AG09319 (cell line): ENCODE data around the gene SRBD1.

ENCODE experiments used
- DNase-seq: peaks from one replicate; pipeline ENCODE4 v3.0.0-alpha.2; 2010; ENCODE audit warnings: low read depth; ENCODE audit errors: extremely low read depth
- CTCF ChIP-seq: IDR thresholded peaks from 2 replicates; pipeline ENCODE4 v1.5.1; 2011; ENCODE audit warnings: low read depth, mild to moderate bottlenecking, inconsistent platforms, low read length, moderate library complexity

SRBD1 gene

GRCh38 chr2:45494275-45494977, 116.6 kb downstream of the SRBD1 start:
- peak; percentile 63 for TF ChIP-seq CTCF
- peak; percentile 61 for DNase-seq

- no peak for DNase-seq
- no peak for TF ChIP-seq CTCF
Measured at GRCh38 chr2:45484965-45485364, 126.1 kb downstream of the SRBD1 start.

- TF ChIP-seq CTCF = peak; percentile 30
- DNase-seq = no peak
Measured at GRCh38 chr2:45483997-45484396, 127.1 kb downstream of the SRBD1 start.

GRCh38 chr2:45477546-45477945, 133.5 kb downstream of the SRBD1 start:
- no peak for DNase-seq
- TF ChIP-seq CTCF = no peak

- no peak for DNase-seq
- no peak for TF ChIP-seq CTCF
Measured at GRCh38 chr2:45470531-45470930, 140.5 kb downstream of the SRBD1 start.

GRCh38 chr2:45469314-45470099, 141.6 kb downstream of the SRBD1 start:
- no peak for TF ChIP-seq CTCF
- DNase-seq = no peak

GRCh38 chr2:45468279-45468678, 142.8 kb downstream of the SRBD1 start:
- no peak for TF ChIP-seq CTCF
- no peak for DNase-seq
